GM12878 (cell line): ENCODE results near the gene CENPX. TPM values are rescaled to one million over a fixed set of nuclear protein-coding genes. Genes with fewer than 3 reads are reported as not detected.

Source experiments
- ATF3 ChIP-seq: IDR thresholded peaks from 2 replicates; pipeline ENCODE4 v1.6.1; 2011; ENCODE audit warnings: low read depth, mild to moderate bottlenecking, low read length, moderate library complexity, borderline replicate concordance; ENCODE audit errors: extremely low read depth
- CEBPZ ChIP-seq: fragments of 150-350 bp; IDR thresholded peaks from 2 replicates; pipeline ENCODE4 v1.6.1; 2016; ENCODE audit warnings: low read depth, low read length
- MTA2 ChIP-seq: fragments of 450-650 bp; IDR thresholded peaks from 2 replicates; pipeline ENCODE4 v1.6.1; 2016; ENCODE audit warnings: low read depth, mild to moderate bottlenecking, moderate library complexity
- POLR2AphosphoS5 ChIP-seq: IDR thresholded peaks from 2 replicates; pipeline ENCODE4 v1.6.1; 2011; ENCODE audit warnings: mild to moderate bottlenecking, low read length, inconsistent platforms
- TBL1XR1 ChIP-seq: IDR thresholded peaks from 2 replicates; pipeline ENCODE4 v1.6.1; 2012; ENCODE audit warnings: low read depth, low read length, improper control_type of control experiment
- polyA plus RNA-seq, 11 experiments: library from polyadenylated mRNA; depleted of rRNA in 4 of 11; unstranded in 6 of 11; stranded (reverse) in 5 of 11; fragments of >200 nt; fragmentation: Nextera tagmentation in 4 of 11; fragmentation: Illumina TruSeq in 1 of 11; extraction: Ambion mirVana in 4 of 11; extraction: Trizol in 1 of 11; gene quantifications; 1 replicate in 1 of 11; 2 replicates in 10 of 11; pipeline versions ENCODE4 v1.2.1 to v1.2.3, GENCODE V29; 2011 to 2016; ENCODE audit warnings: inconsistent platforms in 2 of 11, missing spikeins in 2 of 11, low read depth in 1 of 11
- total RNA-seq, 4 experiments: library from RNA; depleted of rRNA in 3 of 4; stranded (reverse); fragments of >200 nt in 3 of 4; fragmentation: Illumina TruSeq in 1 of 4; extraction: Trizol in 1 of 4; gene quantifications; 2 replicates each; pipeline versions ENCODE4 v1.2.1 to v1.2.3, GENCODE V29; 2013 to 2021

Gene CENPX
- total and polyA plus RNA-seq, 10 of the 15 experiments (the other 5 are each of a cell fraction or from before 2014, with no cell fraction given) = 11.7 to 182 (median 71.9) TPM

- TF ChIP-seq CEBPZ (no peak), TBL1XR1 (no peak), ATF3 (no peak), MTA2 (no peak), POLR2AphosphoS5 (no peak)
Measured at GRCh38 chr17:81968850-81969812, 53.5 kb downstream of the CENPX start (continued).

Other genes with a start within 250 kb of the CENPX start
Only the 7 nearest of the 24 such genes appear.
- gene ASPSCR1, start 45.2 kb downstream of the CENPX start, total RNA-seq (2014; rRNA removed) = 34.9 and 43.8 TPM in 2 replicates
- gene ASPSCR1, start 45.2 kb downstream of the CENPX start, total RNA-seq (2014; rRNA removed; fragmentation: Illumina TruSeq; extraction: Trizol) = 14.2 and 19.0 TPM in 2 replicates
- 42.4 and 43.3 TPM in 2 replicates for gene ASPSCR1, start 45.2 kb downstream of the CENPX start, total RNA-seq (2021)
- gene ASPSCR1, start 45.2 kb downstream of the CENPX start, polyA plus RNA-seq (2011; rRNA removed) = 4.1 and 10.3 TPM in 2 replicates
- 1.7 and 10.9 TPM in 2 replicates for gene ASPSCR1, start 45.2 kb downstream of the CENPX start, polyA plus RNA-seq (2014; fragmentation: Illumina TruSeq; extraction: Trizol)
- 1 to 10 TPM; 1.5 to 7.2 TPM for gene ASPSCR1, start 45.2 kb downstream of the CENPX start, polyA plus RNA-seq (2014; fragmentation: Nextera tagmentation; extraction: Ambion mirVana)
- 48.4 and 58.7 TPM in 2 replicates for gene ASPSCR1, start 45.2 kb downstream of the CENPX start, polyA plus RNA-seq (2014; rRNA removed)
- 10 to 100 TPM; 31.9 to 41.9 TPM for gene ASPSCR1, start 45.2 kb downstream of the CENPX start, polyA plus RNA-seq (2016; fragmentation: Nextera tagmentation; extraction: Ambion mirVana)
- gene LRRC45, start 427 bp upstream of the CENPX start, total RNA-seq (2014; rRNA removed) = 18.6 and 24.2 TPM in 2 replicates
- 5.9 and 8.9 TPM in 2 replicates for gene LRRC45, start 427 bp upstream of the CENPX start, total RNA-seq (2014; rRNA removed; fragmentation: Illumina TruSeq; extraction: Trizol)
- 24.9 and 27.7 TPM in 2 replicates for gene LRRC45, start 427 bp upstream of the CENPX start, total RNA-seq (2021)
- gene LRRC45, start 427 bp upstream of the CENPX start, polyA plus RNA-seq (2011; rRNA removed) = 4.5 and 7.7 TPM in 2 replicates
- gene LRRC45, start 427 bp upstream of the CENPX start, polyA plus RNA-seq (2014; fragmentation: Illumina TruSeq; extraction: Trizol) = 2.5 and 3.6 TPM in 2 replicates
- under 1 TPM; 0.03 to 0.05 TPM for gene LRRC45, start 427 bp upstream of the CENPX start, polyA plus RNA-seq (2014; fragmentation: Nextera tagmentation; extraction: Ambion mirVana)
- 24.2 and 24.4 TPM in 2 replicates for gene LRRC45, start 427 bp upstream of the CENPX start, polyA plus RNA-seq (2014; rRNA removed)
- 10 to 100 TPM; 12.0 to 13.4 TPM for gene LRRC45, start 427 bp upstream of the CENPX start, polyA plus RNA-seq (2016; fragmentation: Nextera tagmentation; extraction: Ambion mirVana)
- 23.5 and 29.8 TPM in 2 replicates for gene RAC3, start 8.8 kb upstream of the CENPX start, total RNA-seq (2014; rRNA removed)
- 9.0 and 9.2 TPM in 2 replicates for gene RAC3, start 8.8 kb upstream of the CENPX start, total RNA-seq (2014; rRNA removed; fragmentation: Illumina TruSeq; extraction: Trizol)
- gene RAC3, start 8.8 kb upstream of the CENPX start, total RNA-seq (2021) = 14.6 and 16.2 TPM in 2 replicates
- 1.2 and 4.2 TPM in 2 replicates for gene RAC3, start 8.8 kb upstream of the CENPX start, polyA plus RNA-seq (2011; rRNA removed)
- gene RAC3, start 8.8 kb upstream of the CENPX start, polyA plus RNA-seq (2014; fragmentation: Illumina TruSeq; extraction: Trizol) = 2.8 and 9.8 TPM in 2 replicates
- under 1 TPM; 0.11 to 0.16 TPM for gene RAC3, start 8.8 kb upstream of the CENPX start, polyA plus RNA-seq (2014; fragmentation: Nextera tagmentation; extraction: Ambion mirVana)
- gene RAC3, start 8.8 kb upstream of the CENPX start, polyA plus RNA-seq (2014; rRNA removed) = 32.9 and 39.8 TPM in 2 replicates
- 1 to 10 TPM; 1.7 TPM for gene RAC3, start 8.8 kb upstream of the CENPX start, polyA plus RNA-seq (2016; fragmentation: Nextera tagmentation; extraction: Ambion mirVana)
- 80.8 and 85.8 TPM in 2 replicates for gene DCXR, start 14.8 kb upstream of the CENPX start, total RNA-seq (2014; rRNA removed)
- gene DCXR, start 14.8 kb upstream of the CENPX start, total RNA-seq (2014; rRNA removed; fragmentation: Illumina TruSeq; extraction: Trizol) = 32.4 and 39.9 TPM in 2 replicates
- 110 and 119 TPM in 2 replicates for gene DCXR, start 14.8 kb upstream of the CENPX start, total RNA-seq (2021)
- 29.9 and 66.6 TPM in 2 replicates for gene DCXR, start 14.8 kb upstream of the CENPX start, polyA plus RNA-seq (2011; rRNA removed)
- gene DCXR, start 14.8 kb upstream of the CENPX start, polyA plus RNA-seq (2014; fragmentation: Illumina TruSeq; extraction: Trizol) = 45.6 and 92.0 TPM in 2 replicates
- 10 to 100 TPM; 12.3 to 44.8 TPM for gene DCXR, start 14.8 kb upstream of the CENPX start, polyA plus RNA-seq (2014; fragmentation: Nextera tagmentation; extraction: Ambion mirVana)
- gene DCXR, start 14.8 kb upstream of the CENPX start, polyA plus RNA-seq (2014; rRNA removed) = 128 and 151 TPM in 2 replicates
- 100 to 1,000 TPM; 122 to 139 TPM for gene DCXR, start 14.8 kb upstream of the CENPX start, polyA plus RNA-seq (2016; fragmentation: Nextera tagmentation; extraction: Ambion mirVana)
- gene RFNG, start 28.9 kb upstream of the CENPX start, total RNA-seq (2014; rRNA removed) = 14.5 and 14.8 TPM in 2 replicates
- gene RFNG, start 28.9 kb upstream of the CENPX start, total RNA-seq (2014; rRNA removed; fragmentation: Illumina TruSeq; extraction: Trizol) = 5.2 and 7.8 TPM in 2 replicates
- gene RFNG, start 28.9 kb upstream of the CENPX start, total RNA-seq (2021) = 17.7 and 19.6 TPM in 2 replicates
- gene RFNG, start 28.9 kb upstream of the CENPX start, polyA plus RNA-seq (2011; rRNA removed) = 4.4 and 7.1 TPM in 2 replicates
- 1.3 and 7.2 TPM in 2 replicates for gene RFNG, start 28.9 kb upstream of the CENPX start, polyA plus RNA-seq (2014; fragmentation: Illumina TruSeq; extraction: Trizol)
- gene RFNG, start 28.9 kb upstream of the CENPX start, polyA plus RNA-seq (2014; fragmentation: Nextera tagmentation; extraction: Ambion mirVana) = under 1 TPM; 0.10 to 0.93 TPM
- 19.0 and 22.4 TPM in 2 replicates for gene RFNG, start 28.9 kb upstream of the CENPX start, polyA plus RNA-seq (2014; rRNA removed)
- 1 to 10 TPM; 1.6 to 2.6 TPM for gene RFNG, start 28.9 kb upstream of the CENPX start, polyA plus RNA-seq (2016; fragmentation: Nextera tagmentation; extraction: Ambion mirVana)
- gene GPS1, start 29.0 kb upstream of the CENPX start, total RNA-seq (2014; rRNA removed) = 110 and 131 TPM in 2 replicates
- gene GPS1, start 29.0 kb upstream of the CENPX start, total RNA-seq (2014; rRNA removed; fragmentation: Illumina TruSeq; extraction: Trizol) = 35.1 and 37.1 TPM in 2 replicates
- gene GPS1, start 29.0 kb upstream of the CENPX start, total RNA-seq (2021) = 113 and 122 TPM in 2 replicates
- 14.3 and 53.3 TPM in 2 replicates for gene GPS1, start 29.0 kb upstream of the CENPX start, polyA plus RNA-seq (2011; rRNA removed)
- 7.5 and 32.8 TPM in 2 replicates for gene GPS1, start 29.0 kb upstream of the CENPX start, polyA plus RNA-seq (2014; fragmentation: Illumina TruSeq; extraction: Trizol)
- 10 to 100 TPM in 1 of 2 experiments, 1 to 10 TPM in 1; 2.2 to 11.5 TPM for gene GPS1, start 29.0 kb upstream of the CENPX start, polyA plus RNA-seq (2014; fragmentation: Nextera tagmentation; extraction: Ambion mirVana)
- gene GPS1, start 29.0 kb upstream of the CENPX start, polyA plus RNA-seq (2014; rRNA removed) = 102 and 119 TPM in 2 replicates
- gene GPS1, start 29.0 kb upstream of the CENPX start, polyA plus RNA-seq (2016; fragmentation: Nextera tagmentation; extraction: Ambion mirVana) = 100 to 1,000 TPM; 119 to 146 TPM
- gene DUS1L, start 42.9 kb upstream of the CENPX start, total RNA-seq (2014; rRNA removed) = 107 and 132 TPM in 2 replicates
- gene DUS1L, start 42.9 kb upstream of the CENPX start, total RNA-seq (2014; rRNA removed; fragmentation: Illumina TruSeq; extraction: Trizol) = 43.3 and 50.3 TPM in 2 replicates
- 137 and 157 TPM in 2 replicates for gene DUS1L, start 42.9 kb upstream of the CENPX start, total RNA-seq (2021)
- 21.0 and 42.6 TPM in 2 replicates for gene DUS1L, start 42.9 kb upstream of the CENPX start, polyA plus RNA-seq (2011; rRNA removed)
- 13.8 and 46.5 TPM in 2 replicates for gene DUS1L, start 42.9 kb upstream of the CENPX start, polyA plus RNA-seq (2014; fragmentation: Illumina TruSeq; extraction: Trizol)
- 10 to 100 TPM in 1 of 2 experiments, 1 to 10 TPM in 1; 6.1 to 15.3 TPM for gene DUS1L, start 42.9 kb upstream of the CENPX start, polyA plus RNA-seq (2014; fragmentation: Nextera tagmentation; extraction: Ambion mirVana)
- gene DUS1L, start 42.9 kb upstream of the CENPX start, polyA plus RNA-seq (2014; rRNA removed) = 147 and 155 TPM in 2 replicates
- gene DUS1L, start 42.9 kb upstream of the CENPX start, polyA plus RNA-seq (2016; fragmentation: Nextera tagmentation; extraction: Ambion mirVana) = 10 to 100 TPM in 1 of 2 experiments, 1 to 10 TPM in 1; 9.7 to 25.4 TPM